NB4 (cell line): ENCODE measurements around the gene FN1.

Experiments used
- MYC ChIP-seq: IDR thresholded peaks from 2 replicates; pipeline ENCODE4 v1.6.1; 2011; ENCODE audit warnings: low read depth, low read length
- POLR2A ChIP-seq: IDR thresholded peaks from 2 replicates; pipeline ENCODE4 v1.6.1; 2011; ENCODE audit warnings: mild to moderate bottlenecking; ENCODE audit not compliant: insufficient read length; ENCODE audit errors: extremely low read depth
- TF ChIP-seq, protein P1 (sequence below): IDR thresholded peaks from one replicate; pipeline ENCODE4 v1.5.1; 2012; ENCODE audit warnings: low read depth, low read length
- TF ChIP-seq, protein P2 (sequence below): IDR thresholded peaks from 2 replicates; pipeline ENCODE4 v1.6.1; 2011; ENCODE audit warnings: low read depth, low read length

DNA sequence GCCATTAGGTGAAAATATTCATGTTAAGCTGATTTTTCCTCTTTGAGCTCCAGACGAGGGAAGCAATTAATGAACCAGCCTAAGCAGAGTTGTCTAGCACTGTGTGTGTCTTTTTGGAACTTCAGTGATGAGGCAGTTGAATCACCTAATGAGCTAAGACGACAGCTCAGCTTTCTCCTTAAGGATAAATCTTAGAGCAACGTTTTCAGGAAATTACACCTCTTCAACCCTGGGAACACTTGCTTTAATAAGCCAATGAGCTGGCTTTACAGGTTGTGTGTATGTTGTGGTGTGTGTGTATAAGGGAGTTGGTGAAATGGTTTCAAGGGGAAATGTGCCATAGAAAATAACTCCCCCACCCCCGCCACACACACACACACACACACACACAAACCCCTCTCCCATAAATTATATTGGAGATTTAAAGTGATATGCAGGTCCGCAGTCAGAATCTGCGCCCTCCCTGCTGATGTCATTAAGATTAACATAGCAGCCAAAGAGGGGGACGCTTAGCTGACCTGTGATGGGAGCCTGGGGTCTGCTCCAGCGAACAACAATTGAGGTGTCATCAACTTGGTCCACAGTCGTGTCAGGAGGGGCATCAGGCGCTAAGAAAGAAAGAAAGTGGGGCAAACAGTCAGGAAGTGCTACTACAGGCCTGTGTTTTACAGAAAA is 28.1 kb downstream of the FN1 start:
- TF ChIP-seq, protein P1, sequence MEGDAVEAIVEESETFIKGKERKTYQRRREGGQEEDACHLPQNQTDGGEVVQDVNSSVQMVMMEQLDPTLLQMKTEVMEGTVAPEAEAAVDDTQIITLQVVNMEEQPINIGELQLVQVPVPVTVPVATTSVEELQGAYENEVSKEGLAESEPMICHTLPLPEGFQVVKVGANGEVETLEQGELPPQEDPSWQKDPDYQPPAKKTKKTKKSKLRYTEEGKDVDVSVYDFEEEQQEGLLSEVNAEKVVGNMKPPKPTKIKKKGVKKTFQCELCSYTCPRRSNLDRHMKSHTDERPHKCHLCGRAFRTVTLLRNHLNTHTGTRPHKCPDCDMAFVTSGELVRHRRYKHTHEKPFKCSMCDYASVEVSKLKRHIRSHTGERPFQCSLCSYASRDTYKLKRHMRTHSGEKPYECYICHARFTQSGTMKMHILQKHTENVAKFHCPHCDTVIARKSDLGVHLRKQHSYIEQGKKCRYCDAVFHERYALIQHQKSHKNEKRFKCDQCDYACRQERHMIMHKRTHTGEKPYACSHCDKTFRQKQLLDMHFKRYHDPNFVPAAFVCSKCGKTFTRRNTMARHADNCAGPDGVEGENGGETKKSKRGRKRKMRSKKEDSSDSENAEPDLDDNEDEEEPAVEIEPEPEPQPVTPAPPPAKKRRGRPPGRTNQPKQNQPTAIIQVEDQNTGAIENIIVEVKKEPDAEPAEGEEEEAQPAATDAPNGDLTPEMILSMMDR = no peak
- TF ChIP-seq POLR2A (no peak), MYC (no peak)
- TF ChIP-seq, protein P2, sequence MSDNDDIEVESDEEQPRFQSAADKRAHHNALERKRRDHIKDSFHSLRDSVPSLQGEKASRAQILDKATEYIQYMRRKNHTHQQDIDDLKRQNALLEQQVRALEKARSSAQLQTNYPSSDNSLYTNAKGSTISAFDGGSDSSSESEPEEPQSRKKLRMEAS = no peak
